ENCODE results near the gene ARHGEF9. TPM values are rescaled to one million over a fixed set of nuclear protein-coding genes. Genes with fewer than 3 reads are reported as not detected.

The ARHGEF9 gene
- total RNA-seq, 1 experiment from 2014 or later, result 16.7 TPM

GRCh38 chrX:63713526-63713925 lies 71.5 kb downstream of the ARHGEF9 start:
- Histone ChIP-seq H3K27me3 (ENCODE audit: control insufficient read depth, insufficient read depth, low read length) (no peaks in the 10 kb centered on the region), H3K4me3 (ENCODE audit: low read depth in 2 of 2, low read length in 2 of 2) (no peak overlapping the region), H3K9me3 (ENCODE audit: control insufficient read depth, insufficient read depth, low read depth, low read length) (no peaks in the 10 kb centered on the region), H3K36me3 (ENCODE audit: control insufficient read depth, insufficient read depth, low read length) (no peaks in the 10 kb centered on the region), H3K27ac (ENCODE audit: low read length) (no peak overlapping the region), H3K4me1 (ENCODE audit: control insufficient read depth, insufficient read depth, low read length) (no peaks in the 10 kb centered on the region)
- in situ Hi-C loops (cut with HindIII; ENCODE audit: low pct_unique_long_range_greater_than_20kb, low sequenced_read_pairs) (no loop called here), intact Hi-C loops (cut with micrococcal nuclease; ENCODE audit: unreplicated experiment) (no loop called here)
- DNase-seq (ENCODE audit: low read depth, low spot score), result no peak
- no peak for TF ChIP-seq SIN3A (IDR thresholded peaks at IDR 0.05; ENCODE audit: borderline replicate concordance, insufficient read depth, low read depth, low read length)
- no peak for TF ChIP-seq CTCF (IDR thresholded peaks at IDR 0.05)
- TF ChIP-seq REST (IDR thresholded peaks at IDR 0.05; ENCODE audit: insufficient read depth in 1 of 2, low read depth in 2 of 2, low read length in 1 of 2), result no peak
- CTCF ChIA-PET, result no interaction called here
- ATAC-seq, result no peak
- POLR2A ChIA-PET, result no interaction called here
- BruUV-seq (replicated peaks), result no TSS peak

- no peaks in the 10 kb centered on the region for H3K9me3 ChIP-seq (ENCODE audit: control insufficient read depth, insufficient read depth, low read depth, low read length)
- ChIA-PET POLR2A (no interaction called here), CTCF (no interaction called here)
- no peak for DNase-seq (ENCODE audit: low read depth, low spot score)
- no peak for ATAC-seq
- no peak overlapping the region for H3K4me3 ChIP-seq (ENCODE audit: low read depth in 2 of 2, low read length in 2 of 2)
- TF ChIP-seq CTCF (IDR thresholded peaks at IDR 0.05) (no peak), TCF7L2 (IDR thresholded peaks at IDR 0.05; ENCODE audit: low read depth, low read length) (no peak), POLR2AphosphoS5 (IDR thresholded peaks at IDR 0.05; ENCODE audit: low read depth, low read length) (no peak), SIN3A (IDR thresholded peaks at IDR 0.05; ENCODE audit: borderline replicate concordance, insufficient read depth, low read depth, low read length) (no peak), REST (IDR thresholded peaks at IDR 0.05; ENCODE audit: insufficient read depth in 1 of 2, low read depth in 2 of 2, low read length in 1 of 2) (no peak)
- no peaks in the 10 kb centered on the region for H3K4me1 ChIP-seq (ENCODE audit: control insufficient read depth, insufficient read depth, low read length)
- no TSS peak for BruUV-seq (replicated peaks)
- intact Hi-C loops (cut with micrococcal nuclease; ENCODE audit: unreplicated experiment) (no loop called here), in situ Hi-C loops (cut with HindIII; ENCODE audit: low pct_unique_long_range_greater_than_20kb, low sequenced_read_pairs) (no loop called here)
- H3K36me3 ChIP-seq (ENCODE audit: control insufficient read depth, insufficient read depth, low read length), result no peaks in the 10 kb centered on the region; the same call in 1 of the 2 replicates
- no peak overlapping the region for H3K27ac ChIP-seq (ENCODE audit: low read length)
- no peaks in the 10 kb centered on the region for H3K27me3 ChIP-seq (ENCODE audit: control insufficient read depth, insufficient read depth, low read length)
Measured at GRCh38 chrX:63708801-63709200, 76.2 kb downstream of the ARHGEF9 start.
